NT2/D1 (cell line): ENCODE data around the gene EPB41L2.

Experiments used
- YY1 ChIP-seq: IDR thresholded peaks from 2 replicates; pipeline ENCODE4 v1.6.1; 2011; ENCODE audit not compliant: insufficient read length, insufficient read depth
- ZNF274 ChIP-seq: IDR thresholded peaks from 2 replicates; pipeline ENCODE4 v1.6.1; 2011; ENCODE audit warnings: mild to moderate bottlenecking, low read depth, low read length

DNA sequence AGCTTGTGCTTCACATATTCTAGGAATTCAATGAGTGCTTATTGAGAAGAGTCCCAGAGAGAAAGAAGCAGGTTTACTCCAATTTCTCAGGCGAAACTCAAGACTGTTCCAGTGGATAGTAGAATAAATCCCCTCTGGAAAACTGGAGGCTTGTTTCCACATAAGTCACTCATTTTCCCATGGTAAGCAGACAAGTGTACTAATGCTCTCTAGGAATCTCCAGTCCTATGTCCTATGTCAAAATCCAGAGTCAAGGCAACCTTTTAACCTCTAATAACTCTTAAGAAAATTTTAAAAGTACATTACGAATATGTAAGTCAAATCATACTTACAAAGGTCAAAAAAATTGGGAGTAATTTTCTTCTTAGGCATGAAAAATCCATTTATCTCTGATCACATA lies 200.7 kb downstream of the EPB41L2 start:
- no peak for TF ChIP-seq ZNF274
- no peak for TF ChIP-seq YY1
